Measurements from ENCODE around the gene SLC30A4. TPM values are rescaled to one million over a fixed set of nuclear protein-coding genes. Genes with fewer than 3 reads are reported as not detected.
A peak's percentile ranks its signal among the peaks of the same experiment; 100 is the strongest.

Gene SLC30A4
- polyA plus RNA-seq, 2 of the 4 experiments (the other 2 are of a cell fraction) = 2.2 to 3.1 TPM

GRCh38 chr15:45458746-45459403 is 63.7 kb downstream of the SLC30A4 start (continued):
- TF ChIP-seq CHD2 (IDR thresholded peaks at IDR 0.05; ENCODE audit: low read length, partially characterized antibody) (no peak), SREBF2 (IDR thresholded peaks at IDR 0.05) (no peak), FOSB (CRISPR knock-in tag; IDR thresholded peaks at IDR 0.05) (no peak), CTCF (IDR thresholded peaks at IDR 0.05) (peak; percentile 75), JUN (IDR thresholded peaks at IDR 0.05) (no peak), ZC3H11A (IDR thresholded peaks at IDR 0.05) (no peak), SMC3 (IDR thresholded peaks at IDR 0.05) (peak; percentile 71), ZNF302 (CRISPR knock-in tag; IDR thresholded peaks at IDR 0.05) (no peak), HEYL (CRISPR knock-in tag; IDR thresholded peaks at IDR 0.05) (no peak)

- Histone ChIP-seq H3K4me2 (peak overlapping the region; percentile 88), H3K4me1 (peaks cover 32% of the 10 kb centered on the region), H3K27ac (peak overlapping the region; percentile 84 to 96), H3K4me3 (peak overlapping the region; percentile 47), H3K9me3 (no peaks in the 10 kb centered on the region)
- FAIRE-seq = no peak
- ATAC-seq = peak; percentile 61 to 78
- TF ChIP-seq CHD4 (IDR thresholded peaks at IDR 0.05; ENCODE audit: borderline replicate concordance) (no peak), RAD21 (conservative IDR thresholded peaks at IDR 0.05 in 1 of 2, IDR thresholded peaks at IDR 0.05 in 1 of 2) (peak; percentile 90 to 91), KDM5A (IDR thresholded peaks at IDR 0.05) (peak; percentile 66), CHD2 (IDR thresholded peaks at IDR 0.05; ENCODE audit: low read length, partially characterized antibody) (no peak), USF2 (IDR thresholded peaks at IDR 0.05) (no peak), BHLHE40 (IDR thresholded peaks at IDR 0.05; ENCODE audit: low read depth, low read length) (no peak), CEBPB (IDR thresholded peaks at IDR 0.05) (no peak), RFX5 (IDR thresholded peaks at IDR 0.05) (no peak), KDM1A (IDR thresholded peaks at IDR 0.05; ENCODE audit: low read depth) (no peak), FOSB (CRISPR knock-in tag; IDR thresholded peaks at IDR 0.05) (no peak), CTCF (IDR thresholded peaks at IDR 0.05) (peak; percentile 80), SMC3 (IDR thresholded peaks at IDR 0.05) (peak; percentile 82), MAFK (IDR thresholded peaks at IDR 0.05; ENCODE audit: partially characterized antibody) (peak; percentile 31), RNF2 (IDR thresholded peaks at IDR 0.05; ENCODE audit: borderline replicate concordance, low read depth) (no peak), ELK1 (IDR thresholded peaks at IDR 0.05; ENCODE audit: low read depth, low read length) (no peak)
- TF ChIP-seq, protein P1, sequence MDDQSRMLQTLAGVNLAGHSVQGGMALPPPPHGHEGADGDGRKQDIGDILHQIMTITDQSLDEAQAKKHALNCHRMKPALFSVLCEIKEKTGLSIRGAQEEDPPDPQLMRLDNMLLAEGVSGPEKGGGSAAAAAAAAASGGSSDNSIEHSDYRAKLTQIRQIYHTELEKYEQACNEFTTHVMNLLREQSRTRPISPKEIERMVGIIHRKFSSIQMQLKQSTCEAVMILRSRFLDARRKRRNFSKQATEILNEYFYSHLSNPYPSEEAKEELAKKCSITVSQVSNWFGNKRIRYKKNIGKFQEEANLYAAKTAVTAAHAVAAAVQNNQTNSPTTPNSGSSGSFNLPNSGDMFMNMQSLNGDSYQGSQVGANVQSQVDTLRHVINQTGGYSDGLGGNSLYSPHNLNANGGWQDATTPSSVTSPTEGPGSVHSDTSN (IDR thresholded peaks at IDR 0.05) = no peak
- TF ChIP-seq, protein P2, sequence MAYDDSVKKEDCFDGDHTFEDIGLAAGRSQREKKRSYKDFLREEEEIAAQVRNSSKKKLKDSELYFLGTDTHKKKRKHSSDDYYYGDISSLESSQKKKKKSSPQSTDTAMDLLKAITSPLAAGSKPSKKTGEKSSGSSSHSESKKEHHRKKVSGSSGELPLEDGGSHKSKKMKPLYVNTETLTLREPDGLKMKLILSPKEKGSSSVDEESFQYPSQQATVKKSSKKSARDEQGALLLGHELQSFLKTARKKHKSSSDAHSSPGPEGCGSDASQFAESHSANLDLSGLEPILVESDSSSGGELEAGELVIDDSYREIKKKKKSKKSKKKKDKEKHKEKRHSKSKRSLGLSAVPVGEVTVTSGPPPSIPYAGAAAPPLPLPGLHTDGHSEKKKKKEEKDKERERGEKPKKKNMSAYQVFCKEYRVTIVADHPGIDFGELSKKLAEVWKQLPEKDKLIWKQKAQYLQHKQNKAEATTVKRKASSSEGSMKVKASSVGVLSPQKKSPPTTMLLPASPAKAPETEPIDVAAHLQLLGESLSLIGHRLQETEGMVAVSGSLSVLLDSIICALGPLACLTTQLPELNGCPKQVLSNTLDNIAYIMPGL (CRISPR knock-in tag; IDR thresholded peaks at IDR 0.05; ENCODE audit: borderline replicate concordance) = no peak
- WGBS (ENCODE audit: missing lambda C conversion rate) = 1% methylated on average over 17 of the region's 17 CpGs
- CTCF ChIA-PET = interaction anchor here (0.7 to 6.8 kb wide), 40 partner anchors 10 to 301 kb away, joined by 3 to 120 read pairs (median 4); partner anchors contain the start of gene BLOC1S6
- POLR2A ChIA-PET = interaction anchor here (0.5 kb wide), 1 partner anchor 42 kb away, joined by 3 read pairs; no protein-coding TSS in a partner anchor
- peak; percentile 41 to 71 for DNase-seq (ENCODE audit: low read depth in 1 of 2, low spot score in 1 of 2)
Observed at GRCh38 chr15:45457641-45458539, 64.7 kb downstream of the SLC30A4 start.
